ENCODE data around the gene NEK10.

GRCh38 chr3:27319304-27319703 is 49.9 kb downstream of the NEK10 start:
- TF ChIP-seq POLR2A (IDR thresholded peaks at IDR 0.05): no peak
- TF ChIP-seq, protein P1, sequence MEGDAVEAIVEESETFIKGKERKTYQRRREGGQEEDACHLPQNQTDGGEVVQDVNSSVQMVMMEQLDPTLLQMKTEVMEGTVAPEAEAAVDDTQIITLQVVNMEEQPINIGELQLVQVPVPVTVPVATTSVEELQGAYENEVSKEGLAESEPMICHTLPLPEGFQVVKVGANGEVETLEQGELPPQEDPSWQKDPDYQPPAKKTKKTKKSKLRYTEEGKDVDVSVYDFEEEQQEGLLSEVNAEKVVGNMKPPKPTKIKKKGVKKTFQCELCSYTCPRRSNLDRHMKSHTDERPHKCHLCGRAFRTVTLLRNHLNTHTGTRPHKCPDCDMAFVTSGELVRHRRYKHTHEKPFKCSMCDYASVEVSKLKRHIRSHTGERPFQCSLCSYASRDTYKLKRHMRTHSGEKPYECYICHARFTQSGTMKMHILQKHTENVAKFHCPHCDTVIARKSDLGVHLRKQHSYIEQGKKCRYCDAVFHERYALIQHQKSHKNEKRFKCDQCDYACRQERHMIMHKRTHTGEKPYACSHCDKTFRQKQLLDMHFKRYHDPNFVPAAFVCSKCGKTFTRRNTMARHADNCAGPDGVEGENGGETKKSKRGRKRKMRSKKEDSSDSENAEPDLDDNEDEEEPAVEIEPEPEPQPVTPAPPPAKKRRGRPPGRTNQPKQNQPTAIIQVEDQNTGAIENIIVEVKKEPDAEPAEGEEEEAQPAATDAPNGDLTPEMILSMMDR (IDR thresholded peaks at IDR 0.05): no peak
